Activated CD8-positive, alpha-beta memory T cell treated with anti-CD3 and anti-CD28 coated beads, Interleukin-2, amount 50 U/mL, for 24 hours (primary cell): ENCODE data around the gene CDH20.

Experiments
- DNase-seq: peaks from one replicate; pipeline ENCODE4 v3.0.0-alpha.2; 2020; ENCODE audit errors: extremely low read depth

CDH20 gene

DNA sequence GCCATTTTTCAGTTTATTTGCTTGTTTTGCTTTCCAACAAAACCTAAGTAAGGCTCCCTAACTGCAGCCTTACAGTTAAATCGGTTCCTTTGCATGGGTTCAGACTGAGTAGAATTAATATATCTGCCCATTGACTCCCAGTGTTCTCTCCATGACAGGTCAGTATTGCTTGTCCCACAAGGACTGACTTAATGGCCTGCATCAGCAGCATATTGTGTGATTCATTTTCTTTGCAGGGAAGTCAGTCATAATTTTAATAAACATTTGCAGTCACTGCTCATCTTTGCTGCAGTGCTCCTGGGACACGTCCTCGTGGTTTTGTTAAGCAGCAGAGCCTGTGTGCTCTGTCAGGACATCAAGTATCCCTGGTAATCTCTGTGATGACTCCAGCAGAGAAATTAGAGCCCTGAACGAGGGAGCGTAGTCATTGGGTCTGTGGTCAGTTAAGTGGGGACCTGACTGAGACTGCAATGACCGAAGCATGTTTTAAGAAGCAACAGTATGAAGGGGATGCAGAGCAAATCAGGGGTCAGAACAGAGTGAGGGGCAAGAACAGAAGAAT, 93.3 kb downstream of the CDH20 start:
- DNase-seq: no peak

- DNase-seq: no peak
Observed at GRCh38 chr18:61428266-61428665, 95.0 kb downstream of the CDH20 start.

GRCh38 chr18:61432590-61432989, 99.4 kb downstream of the CDH20 start:
- DNase-seq: no peak

- DNase-seq: no peak
Observed at GRCh38 chr18:61435064-61435652, 101.9 kb downstream of the CDH20 start.

DNA sequence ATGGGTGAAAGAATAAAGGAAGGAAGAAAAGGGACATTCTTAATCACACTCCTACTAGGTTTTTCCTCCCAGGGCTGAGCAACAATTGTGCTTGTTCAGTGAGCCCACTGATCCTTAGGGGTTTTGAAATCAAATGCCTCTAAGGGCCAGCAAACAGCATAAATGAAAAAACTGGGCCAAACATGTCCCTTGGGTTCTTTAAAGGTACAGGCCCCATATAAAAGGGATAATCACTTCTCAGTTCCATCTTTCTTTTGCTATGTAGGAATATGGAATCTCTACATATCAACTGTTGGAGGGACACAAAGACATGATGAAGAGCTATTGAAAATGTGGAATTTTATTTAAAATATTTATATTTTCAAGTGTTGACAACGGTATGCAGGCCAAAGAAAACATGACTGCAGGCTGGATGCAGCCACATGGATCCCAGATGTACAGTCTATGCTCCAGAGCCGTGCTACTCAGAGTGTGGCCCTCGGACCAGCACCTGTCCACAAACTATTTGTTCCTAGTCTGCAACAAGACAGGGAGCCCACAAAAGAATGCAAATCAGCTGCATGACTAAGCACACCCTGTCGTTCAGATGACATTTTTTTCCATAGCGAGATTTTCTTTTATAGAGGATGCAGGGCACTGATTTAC, 110.0 kb downstream of the CDH20 start:
- DNase-seq: no peak

DNA sequence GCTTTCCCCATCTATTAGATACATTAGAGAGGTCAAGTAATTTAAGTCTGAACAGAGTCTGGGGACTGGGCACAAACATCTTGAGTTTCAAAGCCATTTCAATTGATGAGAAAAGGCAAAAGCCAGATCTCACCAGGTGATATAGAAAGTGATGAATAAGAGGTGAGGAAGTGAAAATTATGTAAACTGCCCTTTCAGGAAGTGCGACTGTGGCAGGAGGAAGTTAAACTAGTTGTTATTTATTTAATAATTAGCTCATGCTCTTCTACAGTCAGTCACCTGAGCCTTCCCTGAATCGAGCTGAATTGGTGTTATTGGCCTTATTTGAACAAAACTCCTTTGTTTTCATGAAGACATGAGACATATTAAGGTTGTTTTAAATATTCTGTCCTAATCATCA, 115.1 kb downstream of the CDH20 start:
- no peak for DNase-seq

- no peak for DNase-seq
Observed at GRCh38 chr18:61459896-61460648, 126.8 kb downstream of the CDH20 start.

GRCh38 chr18:61464551-61465142, 131.4 kb downstream of the CDH20 start:
- DNase-seq: no peak

- no peak for DNase-seq
Observed at GRCh38 chr18:61466736-61467135, 133.5 kb downstream of the CDH20 start.

- no peak for DNase-seq
Observed at GRCh38 chr18:61470031-61470674, 136.9 kb downstream of the CDH20 start.

DNA sequence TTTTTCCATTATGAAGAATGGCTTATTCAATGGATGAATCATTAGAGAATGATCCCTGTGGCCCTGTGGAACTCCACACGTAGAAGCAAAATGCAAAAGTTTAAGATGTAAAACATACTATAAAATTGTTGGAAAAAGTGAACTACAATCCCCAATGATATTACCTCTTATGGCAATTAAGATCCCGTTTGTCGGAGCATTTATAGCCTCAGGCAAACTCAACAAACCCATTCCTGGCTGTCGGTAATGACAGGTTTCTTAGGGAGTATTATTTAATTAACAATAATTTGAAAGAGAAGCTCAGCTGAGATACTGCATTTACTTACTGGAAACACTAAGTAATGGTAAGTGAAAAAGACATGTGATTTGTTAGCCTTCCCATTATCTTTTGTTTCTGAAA, 138.3 kb downstream of the CDH20 start:
- no peak for DNase-seq

DNA sequence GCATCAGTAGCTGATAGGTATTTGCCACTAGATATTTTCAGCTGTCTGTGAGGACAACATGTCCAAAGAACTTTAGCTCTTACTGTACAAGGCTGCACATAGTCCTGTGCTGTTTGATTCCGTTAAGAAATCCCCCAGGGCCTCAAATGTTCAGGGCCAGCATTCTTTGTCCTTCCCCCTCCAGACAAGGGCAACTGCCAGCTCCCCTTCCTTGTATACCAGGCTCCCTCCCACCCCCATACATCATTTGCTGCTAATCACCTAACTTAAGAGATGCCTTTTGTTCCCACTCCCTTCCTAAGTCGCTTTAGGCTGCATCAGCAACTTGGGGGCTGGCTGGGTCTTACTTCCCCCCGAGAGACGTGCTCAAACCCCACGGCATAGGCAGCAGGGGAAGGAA, 138.7 kb downstream of the CDH20 start:
- no peak for DNase-seq

- no peak for DNase-seq
Observed at GRCh38 chr18:61474341-61474740, 141.1 kb downstream of the CDH20 start.

DNA sequence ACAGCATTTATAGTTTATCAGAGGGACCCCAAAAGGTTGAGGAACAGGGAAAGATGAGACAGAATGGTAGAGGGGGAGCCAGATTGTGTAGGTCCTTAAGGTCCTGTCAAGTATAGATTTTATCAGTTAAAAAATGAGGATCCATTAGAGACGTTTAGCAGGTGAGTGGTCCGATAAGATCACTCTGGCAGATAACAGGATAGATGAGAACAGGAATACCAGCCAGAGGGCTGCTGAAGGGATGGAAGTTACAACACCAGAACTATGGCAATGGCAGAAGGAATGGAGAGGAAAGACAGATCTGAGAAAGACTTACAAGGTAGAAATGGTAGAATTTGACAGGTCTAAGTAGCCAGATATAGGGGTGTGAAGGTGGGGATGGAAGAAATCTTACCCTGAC, 141.7 kb downstream of the CDH20 start:
- no peak for DNase-seq

GRCh38 chr18:61475931-61476330, 142.7 kb downstream of the CDH20 start:
- no peak for DNase-seq

DNA sequence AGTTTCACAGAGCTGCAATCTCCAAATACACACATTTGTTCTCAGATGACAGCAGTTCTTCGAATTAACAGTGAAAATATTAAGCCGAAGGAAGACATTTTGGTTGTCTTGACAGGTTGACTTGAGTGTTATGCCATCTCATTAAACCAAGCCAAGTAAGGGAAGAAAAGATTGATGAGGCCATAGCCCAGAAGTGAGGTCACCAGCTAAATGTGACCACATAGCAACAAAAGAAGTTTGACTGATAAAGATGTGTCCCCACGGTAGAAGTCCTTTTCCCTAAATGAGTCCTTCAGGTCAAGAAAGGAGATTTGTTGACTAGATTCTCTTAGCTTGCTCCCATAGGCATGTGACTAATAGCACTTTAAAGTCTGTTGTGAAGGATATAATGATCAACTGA, 156.1 kb downstream of the CDH20 start:
- no peak for DNase-seq

- DNase-seq: no peak
Observed at GRCh38 chr18:61496374-61496773, 163.1 kb downstream of the CDH20 start.

DNA sequence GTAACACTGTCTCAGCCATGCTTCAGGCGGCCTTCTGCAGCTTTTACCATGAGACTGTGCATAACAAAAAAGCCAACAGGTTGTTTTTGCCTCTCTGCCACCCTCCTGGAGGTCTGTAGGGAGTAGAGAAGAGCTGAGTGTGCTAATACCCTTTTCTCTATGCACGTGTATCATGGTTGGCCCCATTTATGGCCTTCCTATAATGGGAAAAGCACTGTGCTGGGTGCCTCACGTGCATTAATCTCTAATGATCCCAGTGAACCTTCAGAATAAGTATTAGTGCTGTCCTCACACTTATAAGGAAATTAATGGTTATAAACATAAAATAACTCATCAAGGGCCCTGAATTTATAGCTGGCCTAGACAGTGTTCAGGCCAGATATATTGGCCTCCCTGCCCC, 164.2 kb downstream of the CDH20 start:
- no peak for DNase-seq

DNA sequence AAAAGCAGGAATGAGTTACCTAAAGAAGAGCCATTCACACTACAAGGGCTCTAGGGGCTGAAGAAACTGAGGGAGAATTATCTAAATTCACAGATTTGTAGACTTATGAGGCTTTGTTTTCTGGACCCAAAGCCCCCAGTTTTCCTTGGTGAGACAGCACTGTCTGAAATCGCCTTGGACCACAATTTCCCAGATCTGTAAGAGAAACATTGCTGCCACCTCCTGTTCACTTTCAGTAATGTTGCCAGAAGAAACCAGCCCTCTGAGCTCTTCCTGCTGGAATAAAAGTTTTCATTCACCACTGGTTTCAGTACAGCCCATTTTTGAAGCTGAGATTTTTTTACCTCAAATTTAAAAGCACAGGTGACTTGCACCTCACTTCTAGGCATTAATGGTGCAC, 169.2 kb downstream of the CDH20 start:
- no peak for DNase-seq

- DNase-seq: no peak
Observed at GRCh38 chr18:61503688-61504087, 170.5 kb downstream of the CDH20 start.

GRCh38 chr18:61528961-61529360, 195.7 kb downstream of the CDH20 start:
- no peak for DNase-seq

GRCh38 chr18:61530681-61531080, 197.5 kb downstream of the CDH20 start:
- DNase-seq: no peak
